IPS-NIHi7 (cell line): ENCODE measurements around the gene NKIRAS1.
A peak's percentile ranks its signal among the peaks of the same experiment; 100 is the strongest.
"Not testable (repeated sequence)": the region's sequence is repeated elsewhere in the genome, so short reads cannot be mapped to it uniquely, and the experiment has no call there.

ENCODE experiments used
- DNase-seq: peaks from one replicate; pipeline ENCODE4 v3.0.0; 2012; ENCODE audit warnings: mixed read lengths; ENCODE audit errors: extremely low spot score

The NKIRAS1 gene

GRCh38 chr3:23870663-23871043 is 46.1 kb downstream of the NKIRAS1 start:
- DNase-seq: not testable (repeated sequence)

GRCh38 chr3:23869977-23870662 is 46.7 kb downstream of the NKIRAS1 start:
- no peak for DNase-seq

- no peak for DNase-seq
These were observed 49.0 kb downstream of the NKIRAS1 start for GRCh38 chr3:23867838-23868237.

- DNase-seq: no peak
These were observed 49.4 kb downstream of the NKIRAS1 start for GRCh38 chr3:23867400-23867799.

GRCh38 chr3:23865595-23866396 is 51.0 kb downstream of the NKIRAS1 start:
- DNase-seq: peak; percentile 61

- DNase-seq: no peak
These were observed 51.9 kb downstream of the NKIRAS1 start for GRCh38 chr3:23864931-23865330.

- no peak for DNase-seq
These were observed 53.7 kb downstream of the NKIRAS1 start for GRCh38 chr3:23863060-23863459.

- DNase-seq: no peak
These were observed 55.1 kb downstream of the NKIRAS1 start for GRCh38 chr3:23861689-23862088.

- no peak for DNase-seq
These were observed 56.9 kb downstream of the NKIRAS1 start for GRCh38 chr3:23859839-23860382.

GRCh38 chr3:23859012-23859743 is 57.6 kb downstream of the NKIRAS1 start:
- DNase-seq: no peak

GRCh38 chr3:23856286-23856685 is 60.5 kb downstream of the NKIRAS1 start:
- DNase-seq: no peak

GRCh38 chr3:23849462-23849861 is 67.3 kb downstream of the NKIRAS1 start:
- not testable (repeated sequence) for DNase-seq

- no peak for DNase-seq
These were observed 71.2 kb downstream of the NKIRAS1 start for GRCh38 chr3:23845326-23846216.

GRCh38 chr3:23843869-23844268 is 72.9 kb downstream of the NKIRAS1 start:
- no peak for DNase-seq
